22Rv1 (cell line): Measurements from ENCODE around the gene GPC1.

Source experiments
- ZFX ChIP-seq: fragments of 450-650 bp; IDR thresholded peaks from 2 replicates; pipeline ENCODE4 v1.6.1; 2017; ENCODE audit warnings: antibody characterized with exemption, borderline replicate concordance
- TF ChIP-seq, protein P1 (sequence below): fragments of 450-650 bp; IDR thresholded peaks from 2 replicates; pipeline ENCODE4 v1.5.1; 2017; ENCODE audit warnings: mild to moderate bottlenecking

- TF ChIP-seq, protein P1, sequence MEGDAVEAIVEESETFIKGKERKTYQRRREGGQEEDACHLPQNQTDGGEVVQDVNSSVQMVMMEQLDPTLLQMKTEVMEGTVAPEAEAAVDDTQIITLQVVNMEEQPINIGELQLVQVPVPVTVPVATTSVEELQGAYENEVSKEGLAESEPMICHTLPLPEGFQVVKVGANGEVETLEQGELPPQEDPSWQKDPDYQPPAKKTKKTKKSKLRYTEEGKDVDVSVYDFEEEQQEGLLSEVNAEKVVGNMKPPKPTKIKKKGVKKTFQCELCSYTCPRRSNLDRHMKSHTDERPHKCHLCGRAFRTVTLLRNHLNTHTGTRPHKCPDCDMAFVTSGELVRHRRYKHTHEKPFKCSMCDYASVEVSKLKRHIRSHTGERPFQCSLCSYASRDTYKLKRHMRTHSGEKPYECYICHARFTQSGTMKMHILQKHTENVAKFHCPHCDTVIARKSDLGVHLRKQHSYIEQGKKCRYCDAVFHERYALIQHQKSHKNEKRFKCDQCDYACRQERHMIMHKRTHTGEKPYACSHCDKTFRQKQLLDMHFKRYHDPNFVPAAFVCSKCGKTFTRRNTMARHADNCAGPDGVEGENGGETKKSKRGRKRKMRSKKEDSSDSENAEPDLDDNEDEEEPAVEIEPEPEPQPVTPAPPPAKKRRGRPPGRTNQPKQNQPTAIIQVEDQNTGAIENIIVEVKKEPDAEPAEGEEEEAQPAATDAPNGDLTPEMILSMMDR: no peak
- no peak for TF ChIP-seq ZFX
These were observed 3.6 kb upstream of the GPC1 start for GRCh38 chr2:240431661-240432424.
